GM18867 (cell line): ENCODE results near the gene CWC27.

Experiments used
- ATAC-seq: cut with Tn5 transposase; IDR thresholded peaks from one replicate; pipeline ENCODE4 v1.9.1; 2021; ENCODE audit warnings: mild to moderate bottlenecking, moderate library complexity; ENCODE audit not compliant: unreplicated experiment

Gene CWC27

GRCh38 chr5:65061974-65062353 lies 293.2 kb downstream of the CWC27 start:
- ATAC-seq: peak; percentile 42

- no peak for ATAC-seq
These were observed 293.8 kb downstream of the CWC27 start for GRCh38 chr5:65062469-65063083.

- no peak for ATAC-seq
These were observed 296.3 kb downstream of the CWC27 start for GRCh38 chr5:65065001-65065511.

- peak; percentile 79 for ATAC-seq
These were observed 297.8 kb downstream of the CWC27 start for GRCh38 chr5:65066387-65067146.

- ATAC-seq: no peak
These were observed 298.4 kb downstream of the CWC27 start for GRCh38 chr5:65067147-65067506.
